Measurements from ENCODE around the gene TMEM253. TPM values are rescaled to one million over a fixed set of nuclear protein-coding genes. Genes with fewer than 3 reads are reported as not detected.
A peak's percentile ranks its signal among the peaks of the same experiment; 100 is the strongest.

The TMEM253 gene
- total RNA-seq, 2 experiments from 2014 or later: not detected

GRCh38 chr14:21133901-21134300, 33.0 kb downstream of the TMEM253 start:
- intact Hi-C loops (cut with DNase I, micrococcal nuclease): no loop called here
- H3K4me1 Mint-ChIP-seq (ENCODE audit: low read depth): no peaks in the 10 kb centered on the region
- ATAC-seq (ENCODE audit: poor library complexity): no peak
- Histone ChIP-seq H3K27me3 (ENCODE audit: control insufficient read depth in 1 of 2, insufficient read depth in 2 of 2, low read length in 2 of 2) (no peaks in the 10 kb centered on the region), H3K27ac (ENCODE audit: low read depth in 1 of 2, low read length in 2 of 2) (no peak overlapping the region), H3K4me3 (ENCODE audit: low read length) (no peak overlapping the region), H3K36me3 (ENCODE audit: insufficient read depth, low read length) (no peaks in the 10 kb centered on the region), H3K4me1 (ENCODE audit: insufficient read depth, low read length) (no peaks in the 10 kb centered on the region), H3K9me3 (ENCODE audit: control insufficient read depth in 1 of 2, insufficient read depth in 1 of 2, low read length in 2 of 2) (no peaks in the 10 kb centered on the region)
- H3K36me3 Mint-ChIP-seq (ENCODE audit: low read depth): no peaks in the 10 kb centered on the region
- peaks cover 6% of the 10 kb centered on the region for H3K27me3 Mint-ChIP-seq
- H3K27ac Mint-ChIP-seq: no peak overlapping the region
- no peak for TF ChIP-seq CTCF (IDR thresholded peaks at IDR 0.05)
- H3K4me3 Mint-ChIP-seq: no peak overlapping the region
- DNase-seq: no peak
- ChIA-PET POLR2A (interaction anchor here (2.0 kb wide), 1 partner anchor 30 kb away, joined by 5 read pairs; no protein-coding TSS in a partner anchor), CTCF (no interaction called here)
- H3K9me3 Mint-ChIP-seq: no peaks in the 10 kb centered on the region

GRCh38 chr14:21136024-21136423, 35.2 kb downstream of the TMEM253 start:
- no peak overlapping the region for H3K27ac ChIP-seq (ENCODE audit: low read depth in 1 of 2, low read length in 2 of 2)
- no peaks in the 10 kb centered on the region for H3K27me3 ChIP-seq (ENCODE audit: control insufficient read depth in 1 of 2, insufficient read depth in 2 of 2, low read length in 2 of 2)
- no peak for ATAC-seq (ENCODE audit: poor library complexity)
- no peaks in the 10 kb centered on the region for H3K9me3 ChIP-seq (ENCODE audit: control insufficient read depth in 1 of 2, insufficient read depth in 1 of 2, low read length in 2 of 2)
- ChIA-PET POLR2A (interaction anchor here (2.0 kb wide), 1 partner anchor 33 kb away, joined by 5 read pairs; no protein-coding TSS in a partner anchor), CTCF (interaction anchor here (1.0 to 1.7 kb wide), 3 partner anchors 20 to 68 kb away, joined by 3 to 4 read pairs (median 3); partner anchors contain the start of gene OR5AU1)
- Mint-ChIP-seq H3K9me3 (no peaks in the 10 kb centered on the region), H3K4me1 (ENCODE audit: low read depth) (no peaks in the 10 kb centered on the region), H3K36me3 (ENCODE audit: low read depth) (no peaks in the 10 kb centered on the region), H3K4me3 (no peak overlapping the region), H3K27me3 (peaks cover 6% of the 10 kb centered on the region), H3K27ac (no peak overlapping the region)
- peak; percentile 81 for TF ChIP-seq CTCF (IDR thresholded peaks at IDR 0.05)
- H3K4me3 ChIP-seq (ENCODE audit: low read length): no peak overlapping the region
- no peaks in the 10 kb centered on the region for H3K36me3 ChIP-seq (ENCODE audit: insufficient read depth, low read length)
- intact Hi-C loops (cut with DNase I, micrococcal nuclease): no loop called here
- peak in 3 of 14 experiments; percentile 11 to 23 (median 14) for DNase-seq
- H3K4me1 ChIP-seq (ENCODE audit: insufficient read depth, low read length): no peaks in the 10 kb centered on the region

GRCh38 chr14:21142357-21142756, 41.5 kb downstream of the TMEM253 start:
- H3K27ac ChIP-seq (ENCODE audit: low read depth in 1 of 2, low read length in 2 of 2): no peak overlapping the region
- TF ChIP-seq CTCF (IDR thresholded peaks at IDR 0.05): no peak
- Mint-ChIP-seq H3K36me3 (ENCODE audit: low read depth) (no peaks in the 10 kb centered on the region), H3K27ac (no peak overlapping the region), H3K4me1 (ENCODE audit: low read depth) (no peaks in the 10 kb centered on the region), H3K9me3 (peaks cover 10% of the 10 kb centered on the region), H3K27me3 (peaks cover 12% of the 10 kb centered on the region), H3K4me3 (no peak overlapping the region)
- H3K4me1 ChIP-seq (ENCODE audit: insufficient read depth, low read length): no peaks in the 10 kb centered on the region
- H3K36me3 ChIP-seq (ENCODE audit: insufficient read depth, low read length): no peaks in the 10 kb centered on the region
- POLR2A ChIA-PET: no interaction called here
- ATAC-seq (ENCODE audit: poor library complexity) (no peak), DNase-seq (no peak)
- CTCF ChIA-PET: no interaction called here
- no peak overlapping the region for H3K4me3 ChIP-seq (ENCODE audit: low read length)
- no peaks in the 10 kb centered on the region for H3K27me3 ChIP-seq (ENCODE audit: control insufficient read depth in 1 of 2, insufficient read depth in 2 of 2, low read length in 2 of 2)
- intact Hi-C loops (cut with DNase I, micrococcal nuclease): no loop called here
- H3K9me3 ChIP-seq (ENCODE audit: control insufficient read depth in 1 of 2, insufficient read depth in 1 of 2, low read length in 2 of 2): peaks cover 13 to 25% of the 10 kb centered on the region in 2 experiments
